Hepatocyte (in vitro differentiated cells): ENCODE measurements around the gene ROBO3. TPM values are rescaled to one million over a fixed set of nuclear protein-coding genes. Genes with fewer than 3 reads are reported as not detected.

Experiments
- DNase-seq: peaks from one replicate; pipeline ENCODE4 v3.0.0-alpha.2; 2016; ENCODE audit warnings: low spot score
- H2AFZ ChIP-seq: fragments of 200-600 bp; sonication (generic); 2 replicates; pipeline ENCODE4 v1.6.0; 2016; ENCODE audit warnings: antibody characterized with exemption, mild to moderate bottlenecking
- H3K27ac ChIP-seq: fragments of 200-600 bp; sonication (generic); 2 replicates; pipeline ENCODE4 v1.5.1; 2016; ENCODE audit warnings: mild to moderate bottlenecking
- H3K27me3 ChIP-seq: fragments of 200-600 bp; sonication (generic); 2 replicates; pipeline ENCODE4 v1.6.1; 2016
- H3K36me3 ChIP-seq: fragments of 200-600 bp; sonication (generic); replicated peaks from 2 replicates; pipeline ENCODE4 v1.5.1; 2016; ENCODE audit warnings: low read depth; ENCODE audit not compliant: insufficient read depth
- H3K4me1 ChIP-seq: fragments of 200-600 bp; sonication (generic); 2 replicates; pipeline ENCODE4 v1.5.1; 2016; ENCODE audit warnings: mild to moderate bottlenecking, moderate library complexity; ENCODE audit not compliant: insufficient read depth
- H3K4me2 ChIP-seq: fragments of 200-600 bp; sonication (generic); 2 replicates; pipeline ENCODE4 v1.6.0; 2016
- H3K4me3 ChIP-seq: fragments of 200-600 bp; sonication (generic); 2 replicates; pipeline ENCODE4 v1.5.1; 2016; ENCODE audit warnings: mild to moderate bottlenecking
- H3K79me2 ChIP-seq: fragments of 200-600 bp; sonication (generic); 2 replicates; pipeline ENCODE4 v1.6.0; 2017; ENCODE audit warnings: mild to moderate bottlenecking
- H3K9me2 ChIP-seq: fragments of 200-600 bp; sonication (generic); replicated peaks from 2 replicates; pipeline ENCODE4 v1.6.0; 2017; ENCODE audit warnings: mild to moderate bottlenecking; ENCODE audit not compliant: insufficient read depth
- H3K9me3 ChIP-seq: fragments of 200-600 bp; sonication (generic); 2 replicates; pipeline ENCODE4 v1.5.1; 2016; ENCODE audit warnings: low read depth, mild to moderate bottlenecking
- H4K20me1 ChIP-seq: fragments of 200-600 bp; sonication (generic); 2 replicates; pipeline ENCODE4 v1.6.0; 2016; ENCODE audit warnings: mild to moderate bottlenecking; ENCODE audit not compliant: insufficient read depth, poor library complexity, severe bottlenecking
- EZH2 ChIP-seq: fragments of 200-600 bp; sonication (generic); IDR thresholded peaks from 2 replicates; pipeline ENCODE4 v1.6.1; 2016; ENCODE audit warnings: antibody characterized with exemption, mild to moderate bottlenecking, borderline replicate concordance
- EZH2phosphoT487 ChIP-seq: fragments of 200-600 bp; sonication (generic); IDR thresholded peaks from one replicate; pipeline ENCODE4 v1.6.1; 2018; ENCODE audit warnings: antibody characterized with exemption, mild to moderate bottlenecking, low read depth, moderate library complexity; ENCODE audit not compliant: unreplicated experiment, severe bottlenecking
- WGBS: methylation state at CpG from one replicate; pipeline ENCODE4 v1.1.6; 2016; ENCODE audit warnings: low lambda C conversion rate; ENCODE audit errors: missing lambda C conversion rate; 5-methylcytosine and 5-hydroxymethylcytosine counted together
- polyA plus RNA-seq: library from polyadenylated mRNA; unstranded; fragments of >200 nt; fragmentation: Nextera tagmentation; extraction: Ambion mirVana; gene quantifications from 2 replicates; pipeline ENCODE4 v1.2.1, GENCODE V29; 2016
- total RNA-seq: library from RNA; depleted of rRNA; stranded (reverse); fragments of >200 nt; gene quantifications from 2 replicates; pipeline ENCODE4 v1.2.3, GENCODE V29; 2014
- TF ChIP-seq, protein P1 (sequence below): fragments of 200-600 bp; sonication (generic); IDR thresholded peaks from 2 replicates; pipeline ENCODE4 v1.5.1; 2016; ENCODE audit warnings: antibody characterized with exemption, mild to moderate bottlenecking; ENCODE audit not compliant: poor library complexity

ROBO3 gene
- total and polyA plus RNA-seq, 2 experiments from 2014 or later: 3.7 to 10.4 TPM

DNA sequence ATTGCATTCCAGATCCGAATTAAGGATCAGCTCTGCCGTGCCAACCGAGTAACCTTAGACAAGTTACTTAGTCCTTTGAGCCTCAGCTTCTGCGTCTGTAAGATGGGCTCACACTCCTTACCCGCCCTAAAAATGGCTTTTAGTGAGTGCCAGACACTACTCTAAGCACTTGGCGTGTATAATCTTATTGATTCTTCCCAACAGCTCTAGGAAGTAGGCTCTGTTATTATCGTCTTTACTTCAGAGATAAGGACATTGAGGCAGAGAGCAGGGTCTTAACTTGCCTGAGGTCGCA lies 21.7 kb upstream of the ROBO3 start:
- Histone ChIP-seq H3K79me2 (no peaks in the 10 kb centered on the region), H3K4me3 (no peak overlapping the region), H3K36me3 (no peaks in the 10 kb centered on the region), H2AFZ (no peak overlapping the region), H3K4me1 (peaks cover 22% of the 10 kb centered on the region), H3K9me2 (no peaks in the 10 kb centered on the region), H3K27ac (no peak overlapping the region), H4K20me1 (no peaks in the 10 kb centered on the region), H3K9me3 (no peaks in the 10 kb centered on the region), H3K4me2 (peak overlapping the region; percentile 79), H3K27me3 (peaks cover 100% of the 10 kb centered on the region)
- WGBS: 12% methylated on average over 8 of the region's 8 CpGs
- no peak for DNase-seq
- TF ChIP-seq, protein P1, sequence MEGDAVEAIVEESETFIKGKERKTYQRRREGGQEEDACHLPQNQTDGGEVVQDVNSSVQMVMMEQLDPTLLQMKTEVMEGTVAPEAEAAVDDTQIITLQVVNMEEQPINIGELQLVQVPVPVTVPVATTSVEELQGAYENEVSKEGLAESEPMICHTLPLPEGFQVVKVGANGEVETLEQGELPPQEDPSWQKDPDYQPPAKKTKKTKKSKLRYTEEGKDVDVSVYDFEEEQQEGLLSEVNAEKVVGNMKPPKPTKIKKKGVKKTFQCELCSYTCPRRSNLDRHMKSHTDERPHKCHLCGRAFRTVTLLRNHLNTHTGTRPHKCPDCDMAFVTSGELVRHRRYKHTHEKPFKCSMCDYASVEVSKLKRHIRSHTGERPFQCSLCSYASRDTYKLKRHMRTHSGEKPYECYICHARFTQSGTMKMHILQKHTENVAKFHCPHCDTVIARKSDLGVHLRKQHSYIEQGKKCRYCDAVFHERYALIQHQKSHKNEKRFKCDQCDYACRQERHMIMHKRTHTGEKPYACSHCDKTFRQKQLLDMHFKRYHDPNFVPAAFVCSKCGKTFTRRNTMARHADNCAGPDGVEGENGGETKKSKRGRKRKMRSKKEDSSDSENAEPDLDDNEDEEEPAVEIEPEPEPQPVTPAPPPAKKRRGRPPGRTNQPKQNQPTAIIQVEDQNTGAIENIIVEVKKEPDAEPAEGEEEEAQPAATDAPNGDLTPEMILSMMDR: no peak
- TF ChIP-seq EZH2phosphoT487 (no peak), EZH2 (peak; percentile 8)

DNA sequence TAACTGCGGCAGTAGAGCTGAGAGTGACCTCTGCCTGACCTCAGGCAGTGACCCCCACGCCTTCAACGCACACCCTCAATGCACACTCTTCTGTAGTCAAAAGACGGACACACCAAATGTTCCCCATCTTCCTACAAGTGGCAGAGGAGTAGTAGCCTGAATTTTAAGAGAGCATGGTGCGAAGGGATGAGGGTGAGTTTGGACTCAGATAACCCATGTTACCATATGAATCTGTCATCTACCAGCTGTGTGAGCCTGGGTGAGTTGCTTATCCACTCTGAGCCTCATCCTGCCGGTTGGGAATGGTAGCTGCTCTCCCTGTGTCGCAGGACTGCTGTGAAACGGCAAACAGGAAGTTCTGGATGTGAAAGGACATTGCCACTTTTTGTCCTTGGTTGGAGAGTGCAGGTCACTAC lies 20.6 kb upstream of the ROBO3 start:
- H3K9me2 ChIP-seq: no peaks in the 10 kb centered on the region
- no peaks in the 10 kb centered on the region for H3K79me2 ChIP-seq
- no peak overlapping the region for H3K27ac ChIP-seq
- no peaks in the 10 kb centered on the region for H3K9me3 ChIP-seq
- 28% methylated on average over 8 of the region's 8 CpGs for WGBS
- H3K4me2 ChIP-seq: no peak overlapping the region
- no peak overlapping the region for H2AFZ ChIP-seq
- no peaks in the 10 kb centered on the region for H4K20me1 ChIP-seq
- peaks cover 100% of the 10 kb centered on the region for H3K27me3 ChIP-seq
- no peaks in the 10 kb centered on the region for H3K36me3 ChIP-seq
- peaks cover 13% of the 10 kb centered on the region for H3K4me1 ChIP-seq
- no peak overlapping the region for H3K4me3 ChIP-seq
- no peak for DNase-seq
- TF ChIP-seq, protein P1: no peak
- TF ChIP-seq EZH2 (no peak), EZH2phosphoT487 (no peak)

DNA sequence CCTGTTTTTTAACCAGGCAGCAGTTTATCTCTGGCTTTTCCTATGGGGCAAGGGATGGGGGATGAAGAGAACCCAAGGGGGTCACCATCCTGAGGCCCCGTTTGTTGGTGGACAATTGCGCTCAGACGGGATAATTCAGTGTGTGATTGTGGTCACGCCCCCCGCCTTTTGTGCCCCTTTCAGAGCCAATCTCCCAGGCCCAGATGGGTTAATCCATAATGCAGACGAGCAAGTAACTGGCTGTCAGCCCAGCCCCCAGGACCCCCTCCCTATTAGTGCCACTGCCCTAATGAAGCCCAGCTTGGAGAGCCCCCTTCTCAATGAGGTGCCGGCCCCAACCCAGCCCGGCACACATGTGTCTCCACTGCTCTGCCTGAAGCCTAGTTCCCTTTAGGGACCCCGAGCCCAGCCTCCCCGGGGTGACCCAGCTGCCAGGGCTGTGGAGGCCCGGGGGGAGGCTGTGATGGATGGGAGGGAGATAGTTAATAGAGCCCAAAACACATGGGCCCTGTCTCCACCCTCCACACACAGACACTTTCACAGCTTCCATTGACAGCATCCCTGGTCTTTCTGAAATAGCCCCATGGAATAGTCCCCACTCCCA lies 19.1 kb upstream of the ROBO3 start:
- H3K9me2 ChIP-seq: no peaks in the 10 kb centered on the region
- H3K4me2 ChIP-seq: no peak overlapping the region
- TF ChIP-seq EZH2: no peak
- TF ChIP-seq, protein P1: no peak
- no peak for TF ChIP-seq EZH2phosphoT487
- no peaks in the 10 kb centered on the region for H3K9me3 ChIP-seq
- no peaks in the 10 kb centered on the region for H3K36me3 ChIP-seq
- H2AFZ ChIP-seq: no peak overlapping the region
- 46% methylated on average over 11 of the region's 11 CpGs for WGBS
- no peak overlapping the region for H3K4me3 ChIP-seq
- H3K27ac ChIP-seq: no peak overlapping the region
- no peaks in the 10 kb centered on the region for H4K20me1 ChIP-seq
- no peak for DNase-seq
- no peaks in the 10 kb centered on the region for H3K79me2 ChIP-seq
- H3K27me3 ChIP-seq: peaks cover 100% of the 10 kb centered on the region
- peaks cover 9% of the 10 kb centered on the region for H3K4me1 ChIP-seq

DNA sequence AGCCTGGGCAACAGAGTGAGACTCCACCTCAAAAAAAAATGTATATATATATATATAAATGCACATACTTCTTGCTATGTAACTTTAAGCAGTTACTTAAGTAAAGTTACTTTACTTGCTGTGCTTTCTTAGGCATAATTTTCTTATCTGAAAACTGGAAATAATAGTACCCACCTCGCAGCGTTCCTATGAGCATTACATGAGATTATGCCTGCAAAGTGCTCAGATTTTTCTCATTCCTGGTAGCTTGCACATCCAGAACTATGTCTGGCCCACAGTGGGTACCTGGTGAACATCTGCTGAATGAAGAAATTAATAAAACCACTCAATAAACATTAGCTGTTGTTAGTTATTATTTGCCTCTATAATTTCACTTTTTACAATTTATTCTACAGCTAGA lies 6.1 kb upstream of the ROBO3 start:
- Histone ChIP-seq H3K36me3 (no peaks in the 10 kb centered on the region), H3K9me3 (no peaks in the 10 kb centered on the region), H3K4me1 (no peaks in the 10 kb centered on the region), H3K4me2 (no peak overlapping the region), H3K79me2 (no peaks in the 10 kb centered on the region), H2AFZ (no peak overlapping the region), H3K4me3 (no peak overlapping the region), H3K9me2 (no peaks in the 10 kb centered on the region), H3K27me3 (peaks cover 74% of the 10 kb centered on the region), H3K27ac (no peak overlapping the region), H4K20me1 (no peaks in the 10 kb centered on the region)
- DNase-seq: no peak
- WGBS: 82% methylated on average over 2 of the region's 2 CpGs
- TF ChIP-seq, protein P1: no peak
- TF ChIP-seq EZH2phosphoT487 (no peak), EZH2 (no peak)
